Fibroblast of skin of scalp (primary cell): Measurements from ENCODE around the gene REPIN1.

Source experiments
- DNase-seq: peaks from one replicate; pipeline ENCODE4 v3.0.0-alpha.2; 2013

The REPIN1 gene

DNA sequence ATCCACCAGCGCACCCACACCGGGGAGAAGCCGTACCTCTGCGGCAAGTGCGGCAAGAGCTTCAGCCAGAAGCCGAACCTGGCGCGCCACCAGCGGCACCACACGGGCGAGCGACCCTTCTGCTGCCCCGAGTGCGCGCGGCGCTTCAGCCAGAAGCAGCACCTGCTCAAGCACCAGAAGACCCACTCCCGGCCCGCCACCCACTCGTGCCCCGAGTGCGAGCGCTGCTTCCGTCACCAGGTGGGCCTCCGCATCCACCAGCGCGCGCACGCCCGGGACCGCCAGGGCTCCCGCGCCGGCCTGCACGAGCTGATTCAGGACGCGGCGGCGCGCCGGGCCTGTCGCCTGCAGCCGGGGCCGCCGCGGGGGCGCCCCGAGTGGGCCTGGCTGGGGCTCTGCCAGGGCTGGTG, 28.2 kb downstream of the REPIN1 start:
- DNase-seq = no peak

DNA sequence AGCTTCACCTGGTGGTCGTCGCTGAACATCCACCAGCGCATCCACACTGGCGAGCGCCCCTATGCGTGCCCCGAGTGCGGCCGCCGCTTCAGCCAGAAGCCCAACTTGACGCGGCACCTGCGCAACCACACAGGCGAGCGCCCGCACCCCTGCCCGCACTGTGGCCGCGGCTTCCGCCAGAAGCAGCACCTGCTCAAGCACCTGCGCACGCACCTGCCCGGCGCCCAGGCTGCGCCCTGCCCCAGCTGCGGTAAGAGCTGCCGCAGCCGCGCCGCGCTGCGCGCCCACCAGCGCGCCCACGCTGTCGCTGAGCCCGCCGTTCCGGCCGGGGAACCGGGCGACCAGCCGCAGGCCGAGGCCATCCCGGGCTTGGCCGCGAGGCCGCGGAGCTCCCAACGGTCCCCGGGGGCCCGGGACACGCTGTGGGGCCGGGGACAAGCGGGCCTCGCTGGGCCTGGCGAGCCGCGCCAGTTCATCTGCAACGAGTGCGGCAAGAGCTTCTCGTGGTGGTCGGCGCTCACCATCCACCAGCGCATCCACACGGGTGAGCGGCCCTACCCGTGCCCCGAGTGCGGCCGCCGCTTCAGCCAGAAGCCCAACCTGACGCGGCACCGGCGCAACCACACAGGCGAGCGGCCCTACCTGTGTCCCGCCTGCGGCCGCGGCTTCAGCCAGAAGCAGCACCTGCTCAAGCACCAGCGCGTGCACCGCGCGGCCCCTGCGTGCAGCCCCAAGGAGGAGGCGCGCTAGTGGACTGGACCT, 28.9 kb downstream of the REPIN1 start:
- no peak for DNase-seq

DNA sequence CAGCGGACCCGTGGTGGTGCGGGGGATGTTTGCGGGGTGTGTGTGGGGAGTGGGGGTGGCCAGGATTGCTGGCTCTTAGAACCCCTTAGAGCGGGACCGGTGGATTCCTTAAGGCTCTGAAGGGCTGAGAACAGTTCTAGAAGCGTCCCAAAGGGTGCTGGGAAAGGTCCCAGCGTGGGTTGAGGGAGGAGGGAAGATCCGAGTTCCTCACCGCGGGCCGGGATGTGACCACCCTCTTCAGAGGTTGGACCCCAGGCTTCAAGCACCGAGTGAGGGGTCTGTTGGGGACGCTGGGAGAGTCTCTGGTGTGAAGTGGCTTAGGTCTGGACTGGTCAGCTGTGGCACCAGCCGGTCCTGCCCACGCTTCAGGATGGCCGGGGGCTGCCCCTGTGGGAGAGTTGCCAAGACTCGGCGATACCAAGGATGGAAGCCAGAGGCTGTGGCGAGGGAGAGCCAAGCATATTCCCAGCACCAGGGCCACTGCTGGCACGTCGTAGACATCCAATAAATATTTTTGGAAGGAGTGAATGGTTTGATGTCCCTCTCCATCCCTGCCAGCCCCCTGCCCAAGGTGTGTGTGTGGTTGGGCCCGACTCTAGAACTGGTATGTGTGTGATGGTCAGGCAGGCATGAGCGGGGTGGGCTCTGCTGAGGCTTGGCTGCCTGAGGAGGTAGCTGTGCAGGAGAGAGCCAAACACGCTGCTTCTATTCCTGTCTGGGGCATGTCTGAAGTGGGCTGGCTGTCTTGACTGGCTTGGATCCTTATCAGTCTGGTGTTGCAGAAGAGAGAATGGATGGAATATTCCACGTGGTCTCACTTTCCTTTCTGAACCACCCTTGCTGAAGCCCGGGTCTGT, 29.7 kb downstream of the REPIN1 start:
- no peak for DNase-seq

DNA sequence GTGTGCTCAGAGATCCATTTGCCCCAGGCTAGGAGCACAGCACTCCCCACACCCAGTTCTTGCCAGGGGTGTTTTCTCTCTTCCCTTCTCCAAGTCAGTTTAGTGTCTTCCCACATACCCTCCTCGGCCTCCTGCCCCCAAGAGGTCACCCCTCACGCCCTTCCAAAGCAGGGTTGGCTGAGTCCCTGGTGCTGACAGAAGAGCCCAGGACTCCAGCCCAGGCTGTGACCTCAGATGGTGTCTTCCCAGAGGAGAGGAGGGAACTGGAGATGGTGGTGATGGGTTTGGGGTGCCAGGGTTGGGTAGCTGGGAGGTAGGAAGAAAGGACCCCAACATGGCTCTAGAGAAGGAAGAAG, 30.3 kb downstream of the REPIN1 start:
- DNase-seq = no peak

DNA sequence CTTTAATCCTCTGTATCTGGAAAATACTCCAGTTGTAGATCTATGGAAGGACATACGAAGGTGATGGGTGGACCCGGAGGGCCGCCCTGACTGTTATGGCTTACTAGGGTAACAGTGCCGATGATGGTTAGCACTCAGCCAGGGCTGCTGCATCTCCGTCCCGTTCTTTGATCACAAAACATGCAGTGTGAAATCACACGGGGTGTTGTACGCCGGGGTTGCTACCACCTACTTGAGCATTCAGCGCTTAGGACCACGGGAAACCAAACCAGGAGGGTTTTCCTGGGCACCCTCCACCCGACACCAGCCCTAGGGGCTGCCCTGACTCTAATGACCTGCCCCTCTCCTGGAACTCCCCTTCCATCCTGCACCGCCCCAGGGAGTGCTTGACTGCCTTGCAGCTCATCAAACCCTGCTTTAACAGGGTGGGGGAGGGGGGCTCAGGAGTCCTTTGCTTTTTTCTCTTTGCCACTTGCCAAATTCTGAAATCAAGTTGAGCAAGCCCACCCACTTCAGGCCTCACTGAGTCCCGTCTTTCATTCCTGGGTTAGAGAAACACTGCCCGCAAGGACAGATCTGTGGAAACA, 30.9 kb downstream of the REPIN1 start:
- no peak for DNase-seq

DNA sequence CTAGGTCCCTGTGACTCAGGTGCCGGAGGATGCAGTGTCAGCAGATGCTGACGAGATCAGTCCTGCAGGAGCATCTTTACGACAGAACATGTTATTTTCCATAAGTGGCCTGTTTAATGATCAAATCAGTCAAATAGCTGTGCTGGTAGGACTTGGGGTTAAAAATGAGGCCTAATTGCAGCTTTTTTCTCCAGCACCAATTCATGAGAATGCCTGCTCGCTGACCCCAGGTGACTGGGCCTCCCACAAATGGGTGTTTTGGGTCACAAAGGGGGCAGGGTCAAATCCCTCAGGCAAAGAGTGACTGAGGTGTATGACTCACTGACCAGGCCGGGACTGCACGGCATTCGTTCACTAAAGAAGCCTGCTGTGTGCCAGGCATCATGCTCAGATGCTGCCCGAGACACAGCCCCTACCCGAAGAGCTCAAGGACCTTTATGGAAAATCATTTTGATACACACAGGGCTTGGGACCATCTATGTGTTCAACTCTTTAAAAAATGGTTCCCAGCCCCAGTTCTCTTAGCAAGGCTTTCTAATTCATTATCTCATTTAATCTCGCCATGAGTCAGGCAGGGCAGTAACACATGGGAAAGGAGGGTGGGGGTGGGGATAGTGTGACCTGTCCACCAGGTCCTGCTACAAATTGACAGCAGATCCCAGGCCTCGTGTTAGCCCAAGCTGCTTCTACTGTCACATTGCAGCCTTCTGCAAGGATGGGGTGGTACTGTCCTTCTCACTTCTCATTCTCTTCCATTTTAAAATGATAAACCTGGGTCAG, 31.6 kb downstream of the REPIN1 start:
- DNase-seq = no peak

DNA sequence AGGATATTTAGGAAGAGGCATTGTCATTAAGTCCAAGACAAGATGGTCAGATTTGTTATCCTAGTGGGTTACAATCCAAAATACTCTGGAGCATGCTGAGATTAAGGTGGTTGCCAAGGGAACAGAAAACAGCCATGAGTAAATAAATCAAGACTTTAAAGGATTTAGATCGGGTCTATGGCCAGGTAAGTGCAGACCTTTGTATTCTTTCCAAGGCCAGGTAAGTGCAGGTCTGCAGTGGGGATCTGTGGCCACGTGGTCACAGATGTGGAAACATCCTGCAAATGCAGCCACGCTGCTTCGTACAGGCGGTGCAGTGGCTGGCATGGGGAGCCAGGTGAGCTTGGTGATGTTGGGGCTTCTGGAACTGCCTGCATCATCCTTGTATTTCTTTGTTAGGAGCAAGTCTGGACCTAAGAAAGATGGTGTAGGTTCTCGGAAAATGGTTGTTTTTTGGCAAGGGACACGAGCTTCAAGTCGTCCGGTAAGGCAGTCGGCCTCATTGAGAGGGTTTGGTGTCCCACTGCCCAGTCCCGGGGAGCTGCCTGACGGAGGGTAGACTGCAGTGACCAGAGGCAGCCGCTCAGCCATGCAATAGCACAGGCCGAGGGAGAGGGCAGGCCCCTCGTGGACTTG, 32.3 kb downstream of the REPIN1 start:
- no peak for DNase-seq

DNA sequence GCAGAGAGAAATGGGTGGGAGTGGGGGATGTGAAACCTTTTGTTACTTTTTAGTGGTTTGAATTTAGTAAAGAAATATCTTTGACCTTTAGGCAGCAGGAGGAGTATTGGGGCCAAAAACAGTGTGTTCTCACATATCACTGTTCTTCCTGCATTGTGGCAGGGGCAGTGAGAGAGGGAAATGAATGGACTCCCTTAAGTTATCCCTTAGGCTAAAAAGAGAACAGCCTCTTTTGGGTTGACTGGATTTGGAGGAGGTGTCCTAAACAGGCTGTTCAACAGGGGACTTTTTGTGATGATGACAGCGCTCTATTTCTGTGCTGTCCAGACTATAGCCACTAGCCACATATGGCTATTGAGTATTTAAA, 32.8 kb downstream of the REPIN1 start:
- no peak for DNase-seq

DNA sequence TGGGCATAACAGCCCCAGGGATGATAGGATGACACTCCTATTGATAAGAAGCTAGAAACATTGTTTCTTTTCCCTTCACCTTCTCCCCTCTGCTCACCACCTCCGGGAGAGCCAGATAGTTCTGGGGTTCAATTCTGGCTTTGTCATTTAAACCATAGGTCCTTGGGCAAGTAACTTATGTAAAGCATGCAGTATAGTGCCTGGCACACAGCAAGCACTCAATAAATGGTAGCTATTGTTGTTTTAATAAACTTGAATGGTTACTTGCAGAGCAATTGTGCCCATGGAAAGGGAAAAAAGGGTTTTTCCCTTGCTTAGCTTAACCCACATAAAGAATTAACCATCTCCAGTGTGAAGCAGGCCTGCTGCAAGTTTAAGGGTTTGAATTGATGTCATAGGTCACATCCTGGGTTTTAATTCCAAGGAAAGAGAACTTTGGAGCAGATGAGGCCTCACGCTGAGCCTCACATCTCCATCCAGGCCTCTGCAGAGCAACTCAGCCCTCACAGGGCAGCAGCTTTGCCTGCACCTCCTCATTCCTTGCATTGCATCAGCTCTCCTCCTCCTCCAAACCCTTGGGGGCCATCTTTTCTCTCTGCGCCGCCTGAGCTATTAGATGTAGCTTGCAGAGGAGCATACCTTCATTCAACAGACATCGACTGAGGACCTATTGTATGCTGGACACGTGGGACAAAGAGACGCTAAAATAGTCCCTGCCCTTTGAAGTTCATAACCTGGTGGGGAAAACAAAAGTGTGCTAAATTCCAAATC, 33.4 kb downstream of the REPIN1 start:
- DNase-seq = peak; percentile 45

DNA sequence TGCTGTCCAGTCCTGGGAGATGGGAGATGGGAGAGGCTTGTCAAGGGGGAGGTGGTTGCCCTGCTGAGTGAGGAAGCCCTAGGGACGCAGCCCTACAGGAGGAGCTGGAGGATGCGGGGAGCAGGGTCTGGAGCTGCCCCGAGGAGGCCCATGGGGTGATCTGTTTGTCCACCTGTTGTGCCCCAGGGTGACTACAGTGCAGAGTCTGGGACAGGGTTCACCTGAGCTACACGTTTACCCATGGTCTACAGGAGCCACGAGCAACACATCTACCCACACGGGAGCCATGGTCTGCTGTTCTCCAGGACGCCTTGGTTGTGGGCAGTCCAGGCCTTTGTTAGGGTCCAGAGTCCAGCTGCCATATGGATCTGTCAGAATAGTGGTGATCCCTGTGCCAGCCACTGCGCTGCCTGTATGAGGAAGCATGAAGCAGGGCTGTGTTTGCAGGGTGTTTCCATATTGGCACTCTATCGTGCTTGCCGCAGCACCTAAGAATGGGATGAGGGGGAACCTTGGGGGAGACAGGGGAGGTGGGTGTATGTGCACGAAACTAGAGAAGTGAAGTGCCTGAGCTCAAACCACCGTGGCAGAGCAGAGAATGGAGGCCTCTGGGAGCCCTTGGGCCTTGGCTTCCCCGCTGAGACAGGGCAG, 34.2 kb downstream of the REPIN1 start:
- DNase-seq = no peak

DNA sequence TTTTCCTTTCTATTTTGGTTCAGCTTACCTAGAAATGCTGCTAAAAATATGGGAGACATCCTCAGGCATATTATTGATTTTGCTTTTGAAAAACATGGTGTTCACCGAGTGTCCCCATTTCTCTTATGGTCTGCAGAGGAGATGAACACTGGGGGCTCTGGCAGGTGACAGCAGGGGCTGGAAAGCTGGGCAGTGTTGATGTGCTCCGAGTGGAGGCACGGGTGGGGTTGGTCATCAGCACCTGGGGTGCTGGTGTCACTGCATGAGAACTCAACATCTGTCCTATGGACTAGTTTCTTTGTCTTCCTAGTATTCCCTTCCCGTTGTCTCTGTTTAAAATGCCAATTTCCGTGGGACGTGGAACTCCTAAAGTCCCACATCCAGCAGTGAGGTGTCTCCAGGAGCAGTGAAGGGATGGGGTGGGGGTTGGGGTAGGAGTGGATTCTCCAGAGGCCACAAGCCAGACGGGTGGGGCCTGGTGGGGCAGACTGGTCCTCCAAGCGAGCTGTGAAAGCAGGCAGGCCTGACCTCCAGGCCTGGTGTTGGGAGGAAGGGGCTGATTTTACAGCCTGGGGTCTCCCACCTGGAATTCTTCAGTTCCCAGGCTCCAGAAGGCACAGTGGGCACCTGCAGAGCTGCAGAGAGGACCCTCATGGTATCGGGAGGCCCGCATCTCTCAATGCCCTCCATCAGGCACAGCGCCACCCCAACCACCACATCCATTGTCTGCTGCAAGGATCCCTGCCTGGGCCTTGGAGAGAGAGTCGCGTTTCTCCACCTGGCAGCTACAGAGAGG, 35.0 kb downstream of the REPIN1 start:
- no peak for DNase-seq

DNA sequence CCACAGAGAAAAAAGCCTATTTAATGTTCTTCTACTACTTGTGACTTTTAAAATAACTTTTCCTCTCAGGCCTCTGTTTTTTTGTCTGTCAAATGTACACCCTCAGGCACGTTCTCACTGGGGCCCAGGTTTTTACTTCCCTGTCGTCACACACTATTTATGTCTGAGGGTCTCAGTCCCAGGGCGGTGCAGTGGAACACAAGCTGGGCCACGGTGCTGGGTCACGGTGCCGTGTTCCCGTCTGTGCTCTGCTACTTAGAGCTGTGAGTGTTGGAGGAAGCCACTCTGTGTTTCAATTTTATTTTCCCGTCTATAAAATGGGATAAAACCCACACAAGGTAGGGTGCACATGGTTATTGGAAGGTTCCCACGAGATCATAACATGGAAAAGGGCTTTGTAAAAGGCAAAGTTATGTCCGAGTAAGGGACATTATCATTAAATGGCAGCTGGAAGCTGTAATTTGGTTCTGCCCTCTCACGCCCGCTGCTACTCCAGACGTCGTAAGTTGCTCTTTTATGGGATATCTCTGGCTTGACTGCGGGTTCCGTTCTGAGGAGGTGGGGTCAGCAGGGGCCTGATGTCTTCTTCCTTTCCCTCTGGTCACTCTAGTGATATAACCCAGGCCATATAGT, 35.7 kb downstream of the REPIN1 start:
- DNase-seq = no peak

DNA sequence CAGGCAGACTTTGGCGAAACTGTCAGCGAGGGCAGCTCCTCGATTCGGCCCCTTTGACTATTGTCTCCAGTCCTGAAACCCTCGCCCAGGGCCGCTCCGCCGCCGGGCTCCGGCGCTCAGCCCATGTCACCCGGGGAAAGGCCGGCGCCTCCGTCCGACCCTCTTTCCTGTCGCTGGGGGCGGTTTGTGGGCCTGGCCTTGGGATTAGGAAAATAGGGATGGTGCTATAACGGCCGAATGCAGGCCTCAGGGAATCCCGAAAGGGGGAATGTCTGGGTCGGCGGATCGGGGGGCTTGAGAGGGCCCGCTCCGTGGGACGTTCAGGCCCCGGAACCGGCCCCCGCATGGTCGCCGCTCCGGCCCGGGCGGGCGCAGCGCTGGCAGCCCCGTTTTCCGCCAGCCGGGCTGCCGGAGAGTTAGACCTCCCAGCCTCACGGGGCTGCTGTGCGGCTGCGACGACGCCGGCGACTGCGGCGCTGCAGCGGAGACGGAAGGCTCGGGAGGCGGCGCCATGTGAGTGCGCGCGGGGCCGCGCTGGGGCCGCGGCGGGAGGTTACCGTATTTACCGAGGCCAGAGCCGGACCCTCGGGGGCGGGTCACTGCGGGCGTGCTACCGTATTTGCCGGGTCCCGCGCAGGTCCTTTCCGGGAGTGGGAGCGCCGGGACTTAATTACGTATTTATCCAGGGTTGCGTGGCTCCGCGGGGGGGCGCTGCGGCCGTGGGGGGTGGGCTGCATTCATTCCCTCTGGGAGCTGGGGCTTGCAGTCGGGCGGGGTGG, 36.4 kb downstream of the REPIN1 start:
- DNase-seq = peak; percentile 92

DNA sequence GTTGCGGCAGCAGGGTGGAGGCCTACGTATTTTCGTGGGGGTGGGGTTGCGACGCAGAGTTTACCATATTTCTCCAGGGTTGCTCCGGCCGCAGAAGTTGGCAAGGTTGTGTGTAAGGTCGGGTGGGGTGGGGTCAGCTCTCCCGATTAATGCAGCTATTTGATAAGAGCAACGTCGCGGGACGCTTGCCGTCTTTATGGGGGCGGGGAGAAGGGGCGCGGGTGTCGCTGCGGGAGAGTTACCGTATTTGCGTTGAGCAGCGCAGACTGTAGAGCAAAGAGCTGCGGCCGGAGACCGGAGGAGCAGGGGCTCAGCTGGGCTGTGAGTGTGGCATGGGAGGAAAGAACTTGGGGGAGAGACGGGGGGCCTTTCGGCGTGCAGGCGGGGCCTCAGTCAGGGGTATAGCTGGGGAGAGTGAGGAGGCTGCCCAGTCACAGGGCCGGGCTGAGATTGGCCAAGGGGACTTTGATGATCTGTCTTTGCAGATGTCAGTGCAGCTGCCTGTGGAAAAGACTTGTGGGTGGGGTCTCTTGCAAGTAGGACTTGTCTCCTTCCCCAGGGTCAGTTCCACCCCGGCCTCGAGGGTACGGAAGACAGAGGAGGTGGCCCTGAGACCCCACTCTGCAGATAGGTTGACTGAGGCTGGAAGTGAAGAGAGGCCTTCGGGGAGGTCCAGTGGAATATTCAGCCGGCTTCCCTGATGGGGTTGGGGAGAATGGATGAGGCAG, 37.1 kb downstream of the REPIN1 start:
- peak; percentile 32 for DNase-seq

DNA sequence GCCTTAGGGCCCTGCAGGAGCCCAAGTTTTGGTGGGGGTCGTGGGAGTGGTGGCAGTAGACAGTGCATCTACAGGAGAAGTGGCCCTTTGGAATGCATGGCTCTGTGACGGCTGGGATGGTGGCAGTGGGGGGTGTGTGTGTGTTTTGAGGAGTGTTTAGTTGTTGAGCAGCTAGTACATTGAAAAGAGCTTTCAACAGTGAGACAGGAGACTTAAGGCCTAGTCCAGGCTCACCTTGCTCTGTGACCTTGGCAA, 37.6 kb downstream of the REPIN1 start:
- no peak for DNase-seq

DNA sequence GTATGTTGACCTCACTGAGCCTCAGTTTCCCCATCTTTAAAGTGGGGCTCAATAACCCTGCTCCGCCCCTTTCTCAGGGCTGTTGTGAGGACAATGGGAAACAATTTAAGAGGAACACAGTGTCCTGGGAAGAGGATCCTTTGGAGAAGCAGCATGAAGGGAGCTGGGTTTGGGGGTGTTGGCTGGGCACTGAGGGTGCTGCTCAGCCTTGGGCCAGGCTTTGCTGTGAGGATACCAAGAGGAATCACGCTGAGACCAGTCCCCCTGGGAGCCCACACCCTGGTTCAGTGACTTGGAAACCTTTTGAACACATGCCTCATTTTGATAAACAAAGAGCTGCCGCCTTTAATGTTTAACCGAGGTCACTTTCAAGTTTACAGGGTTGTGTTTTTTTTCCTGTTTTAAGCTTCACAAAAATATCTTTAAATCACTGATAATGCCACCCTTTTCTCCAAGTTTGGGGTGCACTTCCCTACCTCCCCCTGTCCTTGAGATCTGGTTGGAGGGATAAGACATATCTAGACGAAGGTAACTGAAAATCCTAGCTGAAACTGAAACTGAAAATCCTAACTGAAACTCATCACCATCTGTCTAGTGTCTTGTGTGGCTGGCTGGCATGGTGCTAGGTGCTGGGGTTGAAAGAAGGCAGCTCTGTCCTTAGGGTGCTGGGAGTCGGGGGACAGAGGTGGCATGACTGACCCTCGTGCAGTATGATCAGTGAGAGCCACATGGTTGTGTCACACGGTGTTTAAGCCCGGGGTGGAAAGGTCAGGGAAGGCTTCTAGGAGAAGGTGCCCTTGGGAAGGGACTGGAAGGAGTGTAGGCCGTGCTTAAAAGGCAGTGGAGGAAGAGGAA, 38.2 kb downstream of the REPIN1 start:
- no peak for DNase-seq

DNA sequence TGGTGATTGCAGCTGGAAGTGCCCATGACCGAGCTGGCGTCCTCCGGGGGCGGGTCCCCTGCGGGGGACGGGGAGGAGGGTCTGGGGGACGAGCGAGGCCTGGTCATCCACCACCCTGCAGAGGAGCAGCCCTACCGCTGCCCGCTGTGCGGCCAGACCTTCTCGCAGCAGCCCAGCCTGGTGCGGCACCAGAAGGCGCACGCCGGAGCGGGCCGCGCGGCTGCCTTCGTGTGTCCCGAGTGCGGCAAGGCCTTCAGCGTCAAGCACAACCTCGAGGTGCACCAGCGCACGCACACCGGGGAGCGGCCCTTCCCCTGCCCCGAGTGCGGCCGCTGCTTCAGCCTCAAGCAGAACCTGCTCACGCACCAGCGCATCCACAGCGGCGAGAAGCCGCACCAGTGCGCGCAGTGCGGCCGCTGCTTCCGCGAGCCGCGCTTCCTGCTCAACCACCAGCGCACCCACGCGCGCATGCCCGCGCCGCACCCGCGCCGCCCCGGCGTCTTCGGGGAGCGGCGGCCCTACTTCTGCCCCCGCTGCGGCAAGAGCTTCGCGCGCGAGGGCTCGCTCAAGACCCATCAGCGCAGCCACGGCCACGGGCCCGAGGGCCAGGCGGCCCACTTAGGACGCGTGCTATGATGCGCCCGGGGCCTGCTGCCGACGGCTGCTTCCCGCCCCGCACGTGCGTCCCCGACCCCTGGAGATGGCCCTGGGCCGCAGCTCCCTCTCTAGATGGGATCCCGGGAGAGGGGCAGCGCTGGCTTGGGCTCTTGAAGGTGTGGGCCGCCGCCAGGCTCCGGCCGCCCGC, 39.2 kb downstream of the REPIN1 start:
- no peak for DNase-seq
